ENCODE data around the gene LDLRAD4.

The LDLRAD4 gene

DNA sequence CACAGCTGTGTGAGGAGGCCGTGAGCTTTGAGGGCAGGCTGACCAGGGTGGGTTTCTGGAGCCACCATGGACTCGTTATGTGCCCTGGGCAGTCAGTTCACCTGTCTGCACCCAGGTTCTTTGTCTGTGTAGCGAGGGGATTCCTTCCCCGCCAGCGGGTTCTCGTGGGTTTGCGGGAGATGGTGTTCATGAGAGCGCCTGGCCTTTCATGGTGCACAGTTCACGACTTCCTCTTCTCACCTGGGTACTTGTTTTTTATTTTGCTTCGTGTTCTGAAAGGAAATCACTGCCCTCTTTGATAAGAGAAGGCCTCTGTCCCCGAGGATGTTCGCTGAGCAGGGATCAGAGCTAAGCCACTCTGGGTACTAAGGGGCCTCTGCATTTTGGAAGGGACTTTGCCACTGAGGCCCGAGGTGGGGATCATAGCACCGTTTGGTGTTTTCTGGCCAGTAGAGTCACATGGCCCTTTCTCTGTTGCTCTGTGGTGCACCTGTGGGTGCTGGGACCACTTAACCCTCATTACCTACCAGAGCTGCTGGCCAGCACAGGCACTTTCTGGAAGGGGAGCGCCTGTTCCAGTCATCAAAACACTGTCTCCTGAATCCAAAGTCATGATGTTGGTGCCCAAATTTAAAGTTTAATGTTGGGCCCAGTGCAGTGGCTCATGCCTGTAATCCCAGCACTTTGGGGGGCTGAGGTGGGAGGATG lies 78.5 kb downstream of the LDLRAD4 start:
- Histone ChIP-seq H2BK15ac (ENCODE audit: low read length) (no peak overlapping the region), H3K4me2 (ENCODE audit: insufficient read depth, low read length, poor library complexity, severe bottlenecking) (no peak overlapping the region), H3K79me1 (ENCODE audit: low read depth, low read length) (no peaks in the 10 kb centered on the region), H3K4ac (ENCODE audit: low read length) (no peak overlapping the region), H2AK5ac (ENCODE audit: low read depth, low read length) (peak overlapping the region; percentile 47), H3K4me3 (ENCODE audit: low read length in 2 of 2) (no peak overlapping the region), H3K23ac (ENCODE audit: low read depth, low read length, poor library complexity) (no peak overlapping the region), H3K27me3 (ENCODE audit: control insufficient read depth in 3 of 3, insufficient read depth in 3 of 3, low read depth in 1 of 3, low read length in 3 of 3) (no peaks in the 10 kb centered on the region), H3K36me3 (replicated peaks in 1 of 2; ENCODE audit: control insufficient read depth in 2 of 2, insufficient read depth in 2 of 2, low read length in 2 of 2) (no peaks in the 10 kb centered on the region), H3K4me1 (ENCODE audit: control insufficient read depth in 2 of 2, insufficient read depth in 1 of 2, low read depth in 1 of 2, low read length in 2 of 2) (no peaks in the 10 kb centered on the region), H4K8ac (ENCODE audit: low read depth, low read length) (no peak overlapping the region), H3K9me3 (replicated peaks in 1 of 2; ENCODE audit: control insufficient read depth in 2 of 2, insufficient read depth in 1 of 2, low read depth in 1 of 2, low read length in 2 of 2) (no peaks in the 10 kb centered on the region), H4K91ac (ENCODE audit: low read depth, low read length, poor library complexity) (no peak overlapping the region), H3K14ac (ENCODE audit: low read length) (no peak overlapping the region), H3K18ac (ENCODE audit: low read length) (peak overlapping the region; percentile 48), H3K9ac (ENCODE audit: low read depth, low read length, poor library complexity) (no peak overlapping the region), H3K27ac (replicated peaks; ENCODE audit: low read length) (no peak overlapping the region), H2AFZ (ENCODE audit: low read length) (no peak overlapping the region), H2BK120ac (ENCODE audit: low read depth, low read length) (no peak overlapping the region), H2BK12ac (ENCODE audit: low read length) (no peak overlapping the region), H2BK5ac (ENCODE audit: low read length) (no peak overlapping the region)
- WGBS, 2 donors (ENCODE audit: extremely low coverage in 2 of 2, insufficient read length in 2 of 2, insufficient replicate concordance in 1 of 2) = no CpG with 5 or more reads among the region's 15 CpGs
- DNase-seq (ENCODE audit: low spot score) = no peak

DNA sequence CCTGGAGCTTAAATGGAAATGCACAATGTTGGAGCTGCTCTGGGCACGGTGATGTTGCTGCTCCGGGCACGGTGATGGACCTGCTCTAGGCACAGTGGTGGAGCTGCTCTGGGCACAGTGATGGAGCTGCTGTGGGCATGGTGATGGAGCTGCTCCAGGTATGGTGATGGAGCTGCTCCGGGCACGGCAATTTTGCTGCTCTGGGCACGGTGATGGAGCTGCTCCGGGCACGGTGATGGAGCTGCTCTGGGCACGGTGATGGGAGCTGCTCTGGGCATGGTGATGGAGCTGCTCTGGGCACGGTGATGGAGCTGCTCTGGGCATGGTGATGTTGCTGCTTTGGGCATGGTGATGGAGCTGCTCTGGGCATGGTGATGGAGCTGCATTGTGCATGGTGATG lies 79.7 kb downstream of the LDLRAD4 start:
- H3K23ac ChIP-seq (ENCODE audit: low read depth, low read length, poor library complexity) = peak overlapping the region; percentile 77
- no peaks in the 10 kb centered on the region for H3K79me1 ChIP-seq (ENCODE audit: low read depth, low read length)
- H3K27me3 ChIP-seq (ENCODE audit: control insufficient read depth in 3 of 3, insufficient read depth in 3 of 3, low read depth in 1 of 3, low read length in 3 of 3) = no peaks in the 10 kb centered on the region
- peak overlapping the region in 1 of 2 donors; percentile 22 for H3K4me3 ChIP-seq (ENCODE audit: low read length in 2 of 2)
- DNase-seq (ENCODE audit: low spot score) = no peak
- H3K9ac ChIP-seq (ENCODE audit: low read depth, low read length, poor library complexity) = no peak overlapping the region
- H3K4me1 ChIP-seq (ENCODE audit: control insufficient read depth in 2 of 2, insufficient read depth in 1 of 2, low read depth in 1 of 2, low read length in 2 of 2) = no peaks in the 10 kb centered on the region
- no peaks in the 10 kb centered on the region for H3K9me3 ChIP-seq (replicated peaks in 1 of 2; ENCODE audit: control insufficient read depth in 2 of 2, insufficient read depth in 1 of 2, low read depth in 1 of 2, low read length in 2 of 2)
- H3K36me3 ChIP-seq (replicated peaks in 1 of 2; ENCODE audit: control insufficient read depth in 2 of 2, insufficient read depth in 2 of 2, low read length in 2 of 2) = no peaks in the 10 kb centered on the region
- H2BK5ac ChIP-seq (ENCODE audit: low read length) = no peak overlapping the region
- H3K18ac ChIP-seq (ENCODE audit: low read length) = peak overlapping the region; percentile 49
- no CpG with 5 or more reads among the region's 10 CpGs for WGBS, 2 donors (ENCODE audit: extremely low coverage in 2 of 2, insufficient read length in 2 of 2, insufficient replicate concordance in 1 of 2)
- H3K4me2 ChIP-seq (ENCODE audit: insufficient read depth, low read length, poor library complexity, severe bottlenecking) = no peak overlapping the region
- H3K4ac ChIP-seq (ENCODE audit: low read length) = no peak overlapping the region
- no peak overlapping the region for H3K27ac ChIP-seq (replicated peaks; ENCODE audit: low read length)
- no peak overlapping the region for H4K91ac ChIP-seq (ENCODE audit: low read depth, low read length, poor library complexity)
- H2AK5ac ChIP-seq (ENCODE audit: low read depth, low read length) = peak overlapping the region; percentile 14
- H2BK120ac ChIP-seq (ENCODE audit: low read depth, low read length) = no peak overlapping the region
- peak overlapping the region; percentile 17 for H2BK12ac ChIP-seq (ENCODE audit: low read length)
- no peak overlapping the region for H4K8ac ChIP-seq (ENCODE audit: low read depth, low read length)
- peak overlapping the region; percentile 58 for H3K14ac ChIP-seq (ENCODE audit: low read length)
- no peak overlapping the region for H2BK15ac ChIP-seq (ENCODE audit: low read length)
- H2AFZ ChIP-seq (ENCODE audit: low read length) = no peak overlapping the region

DNA sequence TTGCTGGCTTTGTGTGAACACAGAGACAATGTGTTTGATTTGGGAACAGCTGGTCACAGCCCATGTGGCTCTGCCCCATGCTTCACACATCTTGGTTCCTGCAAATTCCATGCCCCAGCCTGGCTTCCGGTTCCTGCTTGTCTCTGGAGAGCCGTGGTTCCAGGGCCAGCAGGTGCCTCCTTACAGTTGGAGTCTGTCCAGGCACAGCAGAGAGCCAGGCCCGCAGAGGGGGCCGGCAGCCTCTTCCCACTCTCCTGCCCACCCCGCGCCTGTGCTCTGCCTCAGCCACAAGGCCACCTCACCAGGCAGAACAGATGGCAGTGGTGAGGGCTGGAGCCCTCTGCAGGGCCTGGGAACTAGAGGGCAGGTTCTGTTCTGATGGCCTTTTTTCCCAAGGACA lies 81.5 kb downstream of the LDLRAD4 start:
- Histone ChIP-seq H2BK15ac (ENCODE audit: low read length) (peak overlapping the region; percentile 49), H3K23ac (ENCODE audit: low read depth, low read length, poor library complexity) (no peak overlapping the region), H3K4ac (ENCODE audit: low read length) (peak overlapping the region; percentile 46), H2BK12ac (ENCODE audit: low read length) (no peak overlapping the region), H2BK120ac (ENCODE audit: low read depth, low read length) (no peak overlapping the region), H3K14ac (ENCODE audit: low read length) (no peak overlapping the region), H3K9me3 (replicated peaks in 1 of 2; ENCODE audit: control insufficient read depth in 2 of 2, insufficient read depth in 1 of 2, low read depth in 1 of 2, low read length in 2 of 2) (no peaks in the 10 kb centered on the region), H4K8ac (ENCODE audit: low read depth, low read length) (no peak overlapping the region), H2BK5ac (ENCODE audit: low read length) (peak overlapping the region; percentile 4), H3K4me3 (ENCODE audit: low read length in 2 of 2) (no peak overlapping the region), H4K91ac (ENCODE audit: low read depth, low read length, poor library complexity) (no peak overlapping the region), H3K4me1 (ENCODE audit: control insufficient read depth in 2 of 2, insufficient read depth in 1 of 2, low read depth in 1 of 2, low read length in 2 of 2) (no peaks in the 10 kb centered on the region), H3K9ac (ENCODE audit: low read depth, low read length, poor library complexity) (no peak overlapping the region), H3K4me2 (ENCODE audit: insufficient read depth, low read length, poor library complexity, severe bottlenecking) (no peak overlapping the region), H3K18ac (ENCODE audit: low read length) (peak overlapping the region; percentile 61), H3K27me3 (ENCODE audit: control insufficient read depth in 3 of 3, insufficient read depth in 3 of 3, low read depth in 1 of 3, low read length in 3 of 3) (no peaks in the 10 kb centered on the region), H3K36me3 (replicated peaks in 1 of 2; ENCODE audit: control insufficient read depth in 2 of 2, insufficient read depth in 2 of 2, low read length in 2 of 2) (no peaks in the 10 kb centered on the region), H3K79me1 (ENCODE audit: low read depth, low read length) (no peaks in the 10 kb centered on the region), H2AK5ac (ENCODE audit: low read depth, low read length) (peak overlapping the region; percentile 34), H2AFZ (ENCODE audit: low read length) (no peak overlapping the region), H3K27ac (replicated peaks; ENCODE audit: low read length) (no peak overlapping the region)
- WGBS, 2 donors (ENCODE audit: extremely low coverage in 2 of 2, insufficient read length in 2 of 2, insufficient replicate concordance in 1 of 2) = no CpG with 5 or more reads among the region's 6 CpGs
- no peak for DNase-seq (ENCODE audit: low spot score)

DNA sequence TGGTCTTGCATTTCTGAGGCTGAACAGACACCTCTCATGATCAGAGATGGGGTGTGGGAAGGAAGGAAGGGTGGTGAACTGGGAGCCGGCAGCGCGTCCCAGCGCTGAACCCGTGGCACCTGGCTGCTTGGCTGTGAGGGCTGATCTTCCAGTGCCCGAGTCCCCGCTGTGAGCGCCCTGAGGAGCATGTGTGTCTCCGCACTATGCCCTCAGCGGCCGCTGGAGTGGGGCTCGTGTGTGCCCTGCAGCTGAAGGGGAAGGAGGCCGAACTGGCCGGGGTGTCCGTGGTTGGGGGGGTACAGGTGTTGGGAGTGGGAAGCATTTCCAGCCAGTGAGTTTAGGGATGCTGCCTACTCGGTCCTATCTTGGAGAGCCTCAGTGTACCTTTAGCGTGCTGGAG lies 82.2 kb downstream of the LDLRAD4 start:
- H3K14ac ChIP-seq (ENCODE audit: low read length) = peak overlapping the region; percentile 59
- H3K4me3 ChIP-seq (ENCODE audit: low read length in 2 of 2) = no peak overlapping the region
- no peak overlapping the region for H4K91ac ChIP-seq (ENCODE audit: low read depth, low read length, poor library complexity)
- DNase-seq (ENCODE audit: low spot score) = no peak
- no peak overlapping the region for H4K8ac ChIP-seq (ENCODE audit: low read depth, low read length)
- peak overlapping the region; percentile 4 for H2BK5ac ChIP-seq (ENCODE audit: low read length)
- H3K4ac ChIP-seq (ENCODE audit: low read length) = no peak overlapping the region
- H2BK120ac ChIP-seq (ENCODE audit: low read depth, low read length) = no peak overlapping the region
- no peaks in the 10 kb centered on the region for H3K36me3 ChIP-seq (replicated peaks in 1 of 2; ENCODE audit: control insufficient read depth in 2 of 2, insufficient read depth in 2 of 2, low read length in 2 of 2)
- H2BK12ac ChIP-seq (ENCODE audit: low read length) = peak overlapping the region; percentile 8
- no peaks in the 10 kb centered on the region for H3K79me1 ChIP-seq (ENCODE audit: low read depth, low read length)
- no peak overlapping the region for H2AK5ac ChIP-seq (ENCODE audit: low read depth, low read length)
- H3K27ac ChIP-seq (replicated peaks; ENCODE audit: low read length) = no peak overlapping the region
- H3K18ac ChIP-seq (ENCODE audit: low read length) = no peak overlapping the region
- WGBS, 2 donors (ENCODE audit: extremely low coverage in 2 of 2, insufficient read length in 2 of 2, insufficient replicate concordance in 1 of 2) = no CpG with 5 or more reads among the region's 17 CpGs
- no peak overlapping the region for H3K4me2 ChIP-seq (ENCODE audit: insufficient read depth, low read length, poor library complexity, severe bottlenecking)
- H3K9ac ChIP-seq (ENCODE audit: low read depth, low read length, poor library complexity) = no peak overlapping the region
- no peak overlapping the region for H3K23ac ChIP-seq (ENCODE audit: low read depth, low read length, poor library complexity)
- H3K4me1 ChIP-seq (ENCODE audit: control insufficient read depth in 2 of 2, insufficient read depth in 1 of 2, low read depth in 1 of 2, low read length in 2 of 2) = no peaks in the 10 kb centered on the region
- H2AFZ ChIP-seq (ENCODE audit: low read length) = no peak overlapping the region
- no peak overlapping the region for H2BK15ac ChIP-seq (ENCODE audit: low read length)
- H3K9me3 ChIP-seq (replicated peaks in 1 of 2; ENCODE audit: control insufficient read depth in 2 of 2, insufficient read depth in 1 of 2, low read depth in 1 of 2, low read length in 2 of 2) = no peaks in the 10 kb centered on the region
- H3K27me3 ChIP-seq (ENCODE audit: control insufficient read depth in 3 of 3, insufficient read depth in 3 of 3, low read depth in 1 of 3, low read length in 3 of 3) = no peaks in the 10 kb centered on the region
